A549 (cell line): ENCODE results near the gene CLCF1. TPM values are rescaled to one million over a fixed set of nuclear protein-coding genes. Genes with fewer than 3 reads are reported as not detected.
A peak's percentile ranks its signal among the peaks of the same experiment; 100 is the strongest.

Experiments
- ATAC-seq, 2 experiments: fragments of 200-7000 bp in 1 of 2; fragments of >200 bp in 1 of 2; cut with Nextera tagmentation in 1 of 2; cut with Tn5 transposase in 1 of 2; 3 replicates each; pipeline versions ENCODE4 v1.8.0 to v1.9.1; 2018 to 2020; ENCODE audit warnings: mild to moderate bottlenecking in 1 of 2, moderate library complexity in 1 of 2
- CTCF ChIA-PET: fragments of 300-600 bp; sonication (Branson Sonifier 250); formaldehyde crosslinking; extraction: SDS; loops from one replicate; lab custom pipeline; 2021; ENCODE audit warnings: antibody characterized with exemption, inconsistent platforms; lab: Yijun Ruan, JAX
- POLR2A ChIA-PET: fragments of 350-600 bp; formaldehyde crosslinking; extraction: SDS; loops from one replicate; lab custom pipeline; 2021; ENCODE audit warnings: antibody characterized with exemption, inconsistent platforms; lab: Yijun Ruan, JAX
- DNase-seq, 2 experiments: peaks; one replicate each; pipeline versions ENCODE4 v3.0.0 to v3.0.0-alpha.2; 2011 to 2016; ENCODE audit warnings: low read depth in 1 of 2, low spot score in 1 of 2
- FAIRE-seq: peaks from 2 replicates; lab custom pipeline; 2011; peaks lifted over from hg19 to GRCh38; lab: Jason Lieb, UNC
- H3K27ac ChIP-seq, 2 experiments: fragments of >200 bp; sonication (Bioruptor Twin); formaldehyde crosslinking; 3 replicates each; pipeline ENCODE4 v1.5.1; 2016 to 2017
- H3K4me1 ChIP-seq: fragments of >200 bp; sonication (Bioruptor Twin); formaldehyde crosslinking; 3 replicates; pipeline ENCODE4 v1.6.1; 2016
- H3K4me2 ChIP-seq: fragments of >200 bp; sonication (Bioruptor Twin); formaldehyde crosslinking; 3 replicates; pipeline ENCODE4 v1.6.1; 2016
- H3K4me3 ChIP-seq: fragments of >200 bp; sonication (Bioruptor Twin); formaldehyde crosslinking; 3 replicates; pipeline ENCODE4 v1.5.1; 2016
- H3K9me3 ChIP-seq: fragments of >200 bp; sonication (Bioruptor Twin); formaldehyde crosslinking; 3 replicates; pipeline ENCODE4 v1.6.1; 2016
- ATOH8 ChIP-seq: fragments of 250-450 bp; sonication (Bioruptor Pico); IDR thresholded peaks from 2 replicates; pipeline ENCODE4 v1.5.0; 2020; ENCODE audit warnings: low read depth, mild to moderate bottlenecking, moderate library complexity
- BHLHE40 ChIP-seq: IDR thresholded peaks from 2 replicates; pipeline ENCODE4 v1.6.1; 2012; ENCODE audit warnings: low read depth, low read length, inconsistent platforms
- CBX2 ChIP-seq: fragments of 200-600 bp; sonication (generic); IDR thresholded peaks from 2 replicates; pipeline ENCODE4 v1.6.1; 2016; ENCODE audit warnings: low read depth, mild to moderate bottlenecking, borderline replicate concordance
- CBX8 ChIP-seq: fragments of 200-600 bp; sonication (generic); IDR thresholded peaks from 2 replicates; pipeline ENCODE4 v1.6.1; 2016
- CEBPB ChIP-seq, 2 experiments: fragments of >200 bp in 1 of 2; sonication (Bioruptor Twin) in 1 of 2; formaldehyde crosslinking in 1 of 2; IDR thresholded peaks; 2 replicates each; pipeline ENCODE4 v1.6.1; 2012 to 2016
- E2F6 ChIP-seq: IDR thresholded peaks from 2 replicates; pipeline ENCODE4 v1.6.1; 2012; ENCODE audit warnings: low read depth, borderline replicate concordance
- EHF ChIP-seq: fragments of 250-450 bp; sonication (Bioruptor Pico); IDR thresholded peaks from 2 replicates; pipeline ENCODE4 v1.5.0; 2020; ENCODE audit warnings: mild to moderate bottlenecking
- EP300 ChIP-seq, 2 experiments: fragments of >200 bp; sonication (Bioruptor Twin); formaldehyde crosslinking; IDR thresholded peaks; 2 replicates in 1 of 2; 3 replicates in 1 of 2; pipeline ENCODE4 v1.6.1; 2016 to 2017
- ESRRA ChIP-seq: fragments of 150-350 bp; IDR thresholded peaks from 2 replicates; pipeline ENCODE4 v1.6.1; 2014; ENCODE audit warnings: mild to moderate bottlenecking, low read length, borderline replicate concordance
- FOXS1 ChIP-seq: fragments of 250-450 bp; sonication (Bioruptor Pico); IDR thresholded peaks from 2 replicates; pipeline ENCODE4 v1.5.0; 2020; ENCODE audit warnings: mild to moderate bottlenecking, moderate library complexity
- HMGXB4 ChIP-seq: fragments of 250-450 bp; sonication (Bioruptor Pico); IDR thresholded peaks from 2 replicates; pipeline ENCODE4 v1.5.0; 2021; ENCODE audit warnings: mild to moderate bottlenecking, moderate library complexity, borderline replicate concordance
- HOXB5 ChIP-seq: fragments of 250-450 bp; sonication (Bioruptor Pico); IDR thresholded peaks from 2 replicates; pipeline ENCODE4 v1.5.0; 2020; ENCODE audit warnings: mild to moderate bottlenecking, moderate library complexity
- JUNB ChIP-seq: fragments of >200 bp; sonication (Bioruptor Twin); formaldehyde crosslinking; IDR thresholded peaks from 2 replicates; pipeline ENCODE4 v1.6.1; 2016
- MAFK ChIP-seq: fragments of 450-650 bp; IDR thresholded peaks from 2 replicates; pipeline ENCODE4 v1.6.1; 2014; ENCODE audit not compliant: partially characterized antibody
- PBX3 ChIP-seq: IDR thresholded peaks from 2 replicates; pipeline ENCODE4 v1.6.1; 2012
- POLR2A ChIP-seq: IDR thresholded peaks from 2 replicates; pipeline ENCODE4 v1.6.1; 2012; ENCODE audit warnings: mild to moderate bottlenecking, low read length
- POLR2AphosphoS2 ChIP-seq: conservative IDR thresholded peaks from 2 replicates; pipeline ENCODE4 v1.6.1; 2012; ENCODE audit warnings: low read length, improper control_type of control experiment, inconsistent platforms
- RARB ChIP-seq: fragments of 250-450 bp; sonication (Bioruptor Pico); IDR thresholded peaks from 2 replicates; pipeline ENCODE4 v1.8.0; 2021; ENCODE audit warnings: mild to moderate bottlenecking, moderate library complexity
- RNF2 ChIP-seq: fragments of 200-600 bp; sonication (generic); IDR thresholded peaks from 2 replicates; pipeline ENCODE4 v1.6.1; 2016; ENCODE audit warnings: low read depth, mild to moderate bottlenecking, antibody characterized with exemption, moderate library complexity, borderline replicate concordance
- SMC3 ChIP-seq: fragments of >200 bp; sonication (Bioruptor Twin); formaldehyde crosslinking; IDR thresholded peaks from 3 replicates; pipeline ENCODE4 v1.6.1; 2018; ENCODE audit warnings: inconsistent platforms
- WGBS: methylation state at CpG from one replicate; pipeline ENCODE4 v1.1.6; 2017; ENCODE audit errors: missing lambda C conversion rate; 5-methylcytosine and 5-hydroxymethylcytosine counted together
- polyA plus RNA-seq, 4 experiments: library from polyadenylated mRNA; depleted of rRNA in 3 of 4; stranded (reverse); fragments of >200 nt; fragmentation: RNase III in 1 of 4; extraction: RNeasy Plus Mini Kit Qiagen cat#74134 plus additional on column Dnase treatment in 1 of 4; gene quantifications; 2 replicates in 3 of 4; 3 replicates in 1 of 4; pipeline ENCODE4 v1.2.3, GENCODE V29; 2011 to 2017

The CLCF1 gene
- polyA plus RNA-seq, 2 of the 4 experiments (the other 2 are of a cell fraction) = 23.9 to 31.0 TPM

- TF ChIP-seq POLR2AphosphoS2 = no peak
- TF ChIP-seq PBX3 = no peak
- TF ChIP-seq FOXS1 = no peak
- no peak for TF ChIP-seq ATOH8 (CRISPR knock-in tag)
- no peak for TF ChIP-seq HMGXB4 (CRISPR knock-in tag)
- no peak for TF ChIP-seq JUNB
- TF ChIP-seq BHLHE40 = no peak
- no peak for TF ChIP-seq HOXB5 (CRISPR knock-in tag)
- no peak for TF ChIP-seq POLR2A
- no peak for TF ChIP-seq EP300 (IDR thresholded peaks at IDR 0.05)
- no peak for TF ChIP-seq RNF2
- TF ChIP-seq, all 56 proteins: peak for 0
- DNase-seq = no peak
- FAIRE-seq = no peak
- Histone ChIP-seq H3K27ac (no peak overlapping the region), H3K4me2 (no peak overlapping the region), H3K4me1 (peaks cover 14% of the 10 kb centered on the region), H3K4me3 (no peak overlapping the region), H3K9me3 (no peaks in the 10 kb centered on the region)
- ATAC-seq = no peak
- 97% methylated on average over 7 of the region's 7 CpGs for WGBS
- CTCF ChIA-PET = interaction anchor here (27.6 to 46.2 kb wide), 2 partner anchors 15 to 38 kb away, joined by 626 to 1913 read pairs; partner anchors contain the start of genes CLCF1, POLD4 and RAD9A
- POLR2A ChIA-PET = interaction anchor here (0.5 kb wide), 1 partner anchor 34 kb away, joined by 3 read pairs; no protein-coding TSS in a partner anchor
Observed at GRCh38 chr11:67396259-67396581, 22.8 kb upstream of the CLCF1 start.

- no peak overlapping the region for H3K4me3 ChIP-seq
- TF ChIP-seq MAFK (peak; percentile 87), E2F6 (no peak)
- TF ChIP-seq, all 56 proteins: peak for 1
- POLR2A ChIA-PET = no interaction called here
- H3K4me2 ChIP-seq = no peak overlapping the region
- peaks cover 16% of the 10 kb centered on the region for H3K4me1 ChIP-seq
- WGBS = 90% methylated on average over 19 of the region's 19 CpGs
- no peak overlapping the region for H3K27ac ChIP-seq
- ATAC-seq (no peak), DNase-seq (no peak), FAIRE-seq (no peak)
- H3K9me3 ChIP-seq = no peaks in the 10 kb centered on the region
- CTCF ChIA-PET = interaction anchor here (27.6 to 46.2 kb wide), 2 partner anchors 15 to 37 kb away, joined by 626 to 1913 read pairs; partner anchors contain the start of genes CLCF1, POLD4 and RAD9A
Observed at GRCh38 chr11:67395555-67396258, 22.3 kb upstream of the CLCF1 start.

- FAIRE-seq (no peak), DNase-seq (no peak)
- Histone ChIP-seq H3K4me2 (no peak overlapping the region), H3K27ac (no peak overlapping the region), H3K9me3 (no peaks in the 10 kb centered on the region)
- ChIA-PET CTCF (interaction anchor here (0.7 to 46.2 kb wide), 8 partner anchors 11 to 132 kb away, joined by 3 to 1913 read pairs (median 4); partner anchors contain the start of genes CLCF1, POLD4 and RAD9A), POLR2A (no interaction called here)
- no peak for TF ChIP-seq CBX8
- no peak for TF ChIP-seq SMC3
- TF ChIP-seq CEBPB (IDR thresholded peaks at IDR 0.05) = no peak
- no peak for TF ChIP-seq BHLHE40
- no peak for TF ChIP-seq EHF
- TF ChIP-seq POLR2A = no peak
- TF ChIP-seq ESRRA = no peak
- no peak for TF ChIP-seq HMGXB4 (CRISPR knock-in tag)
- no peak for TF ChIP-seq RARB (CRISPR knock-in tag)
- TF ChIP-seq POLR2AphosphoS2 = no peak
- no peak for TF ChIP-seq CBX2
- TF ChIP-seq, all 56 proteins: peak for 0
- peaks cover 11% of the 10 kb centered on the region; the same call in 2 of the 3 replicates for H3K4me1 ChIP-seq
- H3K4me3 ChIP-seq = no peak overlapping the region
- WGBS = 90% methylated on average over 3 of the region's 5 CpGs
- no peak for ATAC-seq
Observed at GRCh38 chr11:67393990-67394389, 20.6 kb upstream of the CLCF1 start.
